Islet of Langerhans (tissue), 1 donor: Measurements from ENCODE around the gene RBM46.

Source experiments
- FAIRE-seq: peaks from one replicate; lab custom pipeline; 2011; peaks lifted over from hg19 to GRCh38; lab: Jason Lieb, UNC

The RBM46 gene

GRCh38 chr4:154781126-154781982 lies at the start of gene RBM46:
RBM46 (plus strand) TSS chr4:154781272; CDS start chr4:154796753, 15,481 bp downstream.
- no peak for FAIRE-seq

- no peak for FAIRE-seq
Observed at GRCh38 chr4:154731756-154732155, 49.3 kb upstream of the RBM46 start.

GRCh38 chr4:154732669-154733068 lies 48.4 kb upstream of the RBM46 start:
- no peak for FAIRE-seq

GRCh38 chr4:154736770-154737169 lies 44.3 kb upstream of the RBM46 start:
- FAIRE-seq = no peak

GRCh38 chr4:154738426-154738825 lies 42.6 kb upstream of the RBM46 start:
- FAIRE-seq = no peak

- no peak for FAIRE-seq
Observed at GRCh38 chr4:154739111-154739510, 42.0 kb upstream of the RBM46 start.

- FAIRE-seq = no peak
Observed at GRCh38 chr4:154740462-154740861, 40.6 kb upstream of the RBM46 start.

- FAIRE-seq = no peak
Observed at GRCh38 chr4:154741131-154741665, 39.9 kb upstream of the RBM46 start.

GRCh38 chr4:154741922-154742850 lies 38.9 kb upstream of the RBM46 start:
- no peak for FAIRE-seq

GRCh38 chr4:154743683-154744340 lies 37.3 kb upstream of the RBM46 start, which contains the start of gene LRAT:
LRAT (plus strand) TSS chr4:154744000; CDS start chr4:154744327, 327 bp downstream.
- FAIRE-seq = no peak

- FAIRE-seq = no peak
Observed at GRCh38 chr4:154744341-154744926, 36.6 kb upstream of the RBM46 start.

GRCh38 chr4:154757713-154758112 lies 23.4 kb upstream of the RBM46 start:
- FAIRE-seq = no peak

- no peak for FAIRE-seq
Observed at GRCh38 chr4:154760895-154761294, 20.2 kb upstream of the RBM46 start.

GRCh38 chr4:154778264-154778663 lies 2.8 kb upstream of the RBM46 start:
- no peak for FAIRE-seq

GRCh38 chr4:154779362-154779947 lies 1.6 kb upstream of the RBM46 start:
- FAIRE-seq = peak; percentile 95

- FAIRE-seq = no peak
Observed at GRCh38 chr4:154781983-154782293, 866 bp downstream of the RBM46 start.

- peak; percentile 99 for FAIRE-seq
Observed at GRCh38 chr4:154807042-154807630, 26.1 kb downstream of the RBM46 start.

GRCh38 chr4:154818230-154818629 lies 37.2 kb downstream of the RBM46 start:
- FAIRE-seq = no peak

- FAIRE-seq = no peak
Observed at GRCh38 chr4:154822775-154823174, 41.7 kb downstream of the RBM46 start.

GRCh38 chr4:154836030-154836429 lies 55.0 kb downstream of the RBM46 start:
- FAIRE-seq = no peak

GRCh38 chr4:154836513-154836912 lies 55.4 kb downstream of the RBM46 start:
- FAIRE-seq = no peak
